ENCODE measurements around the gene FRAS1.
"Not testable (repeated sequence)": the region's sequence is repeated elsewhere in the genome, so short reads cannot be mapped to it uniquely, and the experiment has no call there.

The FRAS1 gene

DNA sequence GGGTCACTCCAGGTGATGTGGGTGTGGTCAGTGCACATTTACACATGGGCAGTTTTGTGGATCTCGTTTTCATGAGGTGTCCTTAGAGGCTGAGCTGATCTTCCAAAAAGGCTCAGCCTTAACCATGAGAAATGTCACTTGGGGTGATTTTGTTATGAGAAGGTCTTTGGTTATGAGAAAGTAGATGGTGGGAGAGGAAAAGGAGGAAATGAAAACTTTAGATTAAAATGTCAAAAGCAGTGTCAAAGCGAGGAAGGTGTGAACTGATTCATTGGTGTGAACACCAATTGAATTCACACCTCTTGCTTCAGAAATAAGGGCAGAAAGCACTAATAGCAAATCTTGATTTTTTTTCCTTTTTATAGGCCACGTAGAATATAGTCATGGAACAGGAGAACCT lies 394.3 kb downstream of the FRAS1 start:
- no peak for DNase-seq (ENCODE audit: low read depth)

DNA sequence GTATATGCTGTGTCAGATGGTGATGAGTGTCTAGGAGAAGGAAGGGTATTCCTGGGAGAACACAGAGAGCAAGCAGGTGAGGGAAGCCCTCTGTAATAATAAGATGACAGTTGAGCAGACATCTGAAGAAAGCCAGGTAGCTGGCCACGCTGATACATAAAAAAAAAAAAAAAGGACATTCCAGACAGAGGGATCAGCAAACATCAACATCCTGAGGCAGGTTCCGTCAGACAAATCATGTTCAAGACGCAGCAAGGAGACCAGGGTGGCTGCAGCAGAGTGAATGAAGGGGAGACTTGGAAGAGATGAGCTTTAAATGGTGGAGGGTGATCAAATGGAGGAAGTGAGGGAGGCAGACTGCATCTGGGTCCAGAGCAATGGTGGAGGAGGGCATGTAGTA lies 396.9 kb downstream of the FRAS1 start:
- no peak for DNase-seq (ENCODE audit: low read depth)

DNA sequence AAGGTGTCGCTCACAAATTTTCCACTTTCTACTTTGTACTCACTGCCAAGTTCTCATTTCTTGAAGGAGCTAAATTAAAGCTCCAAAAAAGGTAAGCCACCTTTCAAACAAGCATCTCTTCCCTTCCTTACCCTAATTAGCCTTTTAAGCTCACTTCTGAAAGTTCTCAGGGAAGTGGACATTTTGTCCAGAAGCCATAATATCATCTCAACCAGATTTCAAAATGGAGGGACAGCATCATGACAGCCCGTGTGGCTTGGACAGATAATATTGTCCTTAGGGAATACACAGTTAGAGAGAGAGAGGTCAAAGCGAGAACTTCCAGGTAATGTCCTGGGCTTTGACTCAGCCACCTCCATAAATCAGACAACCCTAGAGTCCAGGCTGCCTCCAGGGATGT lies 400.6 kb downstream of the FRAS1 start:
- no peak for DNase-seq (ENCODE audit: low read depth)

DNA sequence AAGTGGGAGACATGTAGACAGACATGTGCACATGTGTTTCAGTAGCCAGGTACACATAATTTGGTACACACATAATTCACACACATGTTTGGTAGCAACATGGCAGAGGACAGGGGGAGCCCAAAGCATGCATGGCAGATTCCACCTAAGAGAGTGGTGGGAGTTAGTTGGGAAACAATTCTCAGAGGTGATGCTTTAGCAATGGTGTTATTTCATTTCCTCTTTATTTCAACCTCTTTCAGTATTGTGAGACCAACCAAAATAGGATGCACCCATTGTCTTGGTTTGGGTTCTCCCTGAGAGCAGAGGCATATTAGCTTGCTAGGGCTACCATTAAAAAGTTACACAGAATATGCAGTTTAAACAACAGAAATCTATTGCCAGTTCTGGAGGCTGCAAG lies 402.2 kb downstream of the FRAS1 start:
- no peak for DNase-seq (ENCODE audit: low read depth)

DNA sequence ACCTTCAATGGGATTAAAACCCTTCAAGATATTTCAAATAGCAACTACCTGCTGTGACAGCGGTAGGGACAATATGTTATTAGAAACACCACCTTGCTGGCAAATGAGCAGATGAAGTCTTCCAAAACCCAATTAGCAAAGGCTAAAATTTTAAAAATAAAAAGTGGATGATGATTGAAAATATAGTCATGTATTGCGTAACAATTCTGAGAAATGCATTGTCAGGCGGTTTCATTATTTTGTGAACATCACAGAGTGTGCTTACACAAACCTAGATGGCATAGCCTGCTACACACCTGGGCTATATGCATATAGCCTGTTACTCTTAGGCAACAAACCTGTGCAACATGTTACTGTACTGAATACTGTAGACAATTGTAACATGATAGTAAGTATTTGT lies 403.2 kb downstream of the FRAS1 start:
- no peak for DNase-seq (ENCODE audit: low read depth)

DNA sequence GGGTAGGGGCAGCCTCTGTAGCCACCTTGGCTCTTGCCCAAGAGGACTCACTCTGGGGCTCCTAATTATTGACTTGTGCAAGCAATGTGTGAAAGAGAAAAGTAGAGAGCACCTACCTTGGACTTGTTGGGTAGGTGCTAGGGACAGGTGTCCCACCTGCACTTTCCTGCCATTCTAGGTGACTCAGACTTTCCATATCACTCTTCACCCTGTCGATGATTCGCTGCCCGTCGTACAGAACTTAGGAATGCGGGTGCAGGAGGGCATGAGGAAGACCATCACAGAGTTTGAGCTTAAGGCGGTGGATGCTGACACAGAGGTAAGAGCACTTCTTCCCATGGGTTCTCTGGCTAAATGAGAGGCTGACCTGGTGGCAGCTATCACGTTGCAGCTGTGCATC lies 407.1 kb downstream of the FRAS1 start:
- no peak for DNase-seq (ENCODE audit: low read depth)

DNA sequence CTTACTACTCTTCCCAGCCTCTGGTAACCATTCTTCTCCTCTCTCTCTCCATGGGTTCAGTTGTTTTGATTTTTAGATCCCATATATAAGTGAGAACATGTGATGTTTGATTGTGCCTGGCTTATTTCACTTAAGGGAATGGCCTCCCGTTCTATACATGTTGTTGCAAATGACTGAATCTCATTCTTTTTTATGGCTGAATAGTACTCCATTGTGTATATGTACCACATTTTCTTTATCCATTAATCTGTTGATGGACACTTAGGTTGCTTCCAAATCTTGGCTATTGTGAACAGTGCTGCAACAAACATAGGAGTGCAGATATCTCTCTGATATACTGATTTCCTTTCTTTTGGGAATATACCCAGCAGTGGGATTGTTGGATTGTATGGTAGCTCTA lies 410.1 kb downstream of the FRAS1 start:
- DNase-seq (ENCODE audit: low read depth): not testable (repeated sequence)

DNA sequence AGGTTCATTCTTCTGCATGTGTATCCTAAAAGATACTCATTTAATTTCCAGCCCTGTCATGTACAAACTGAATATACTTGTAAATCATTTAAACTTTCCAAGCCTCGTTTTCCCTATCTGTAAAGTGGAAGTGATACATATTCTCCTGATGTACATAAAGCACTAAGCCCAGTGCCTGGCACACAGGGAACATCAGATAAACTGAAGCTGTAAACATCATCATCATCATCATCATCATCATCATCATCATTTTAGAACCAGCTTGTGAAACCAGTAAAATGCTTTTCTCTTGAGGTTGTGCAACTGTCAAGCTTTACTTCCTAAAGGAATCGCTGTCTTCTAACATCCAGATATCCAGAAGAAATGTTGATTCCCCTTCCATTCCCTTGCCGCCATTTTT lies 411.1 kb downstream of the FRAS1 start:
- DNase-seq (ENCODE audit: low read depth): no peak

DNA sequence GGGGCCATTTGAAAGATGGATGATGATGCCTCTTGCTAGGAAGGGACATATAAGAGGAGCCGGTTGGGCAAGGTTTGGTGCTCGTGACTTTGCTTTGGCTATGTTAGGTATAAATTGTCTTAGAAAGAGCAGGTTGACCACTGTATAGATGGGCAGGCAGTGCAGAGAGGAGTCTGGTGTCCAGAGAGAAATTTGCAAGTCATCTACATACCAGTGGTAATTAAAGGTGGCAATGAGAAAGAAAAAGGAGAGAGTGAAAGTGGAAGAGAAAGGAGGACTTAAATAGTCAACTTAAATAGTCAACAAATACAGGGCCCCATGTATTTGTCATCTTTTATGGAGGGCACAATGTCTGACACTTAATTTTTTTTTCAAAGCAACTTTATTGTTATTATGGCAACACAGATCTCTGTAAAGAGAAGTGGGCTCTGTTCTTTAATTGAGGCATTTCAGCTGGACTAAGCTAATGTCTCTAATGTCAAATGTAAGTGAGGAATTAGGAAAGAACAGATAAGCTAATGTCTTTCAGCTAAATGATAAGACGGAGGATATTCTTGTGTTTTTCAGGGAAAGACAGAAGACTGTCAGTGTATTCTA lies 419.1 kb downstream of the FRAS1 start:
- DNase-seq (ENCODE audit: low read depth): no peak

DNA sequence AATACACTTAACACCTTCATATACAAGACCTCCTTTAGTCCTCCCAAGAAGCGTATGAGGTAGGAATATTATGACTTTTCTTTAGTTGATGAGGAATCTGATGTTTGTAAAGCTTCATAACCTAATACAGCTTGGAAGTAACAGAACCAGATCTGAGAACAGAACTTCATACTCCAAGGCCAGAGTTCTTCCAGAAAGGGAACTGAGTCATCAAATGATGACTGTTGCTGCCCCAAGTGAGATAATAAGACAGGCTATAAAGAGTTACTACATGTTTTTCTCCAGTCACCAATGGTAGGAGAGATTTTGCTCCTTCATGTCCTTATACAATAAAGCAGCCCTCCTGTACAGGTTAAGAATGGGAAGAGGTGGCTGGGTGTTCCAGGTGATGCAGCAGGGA lies 420.2 kb downstream of the FRAS1 start:
- peak; percentile 36 for DNase-seq (ENCODE audit: low read depth)

DNA sequence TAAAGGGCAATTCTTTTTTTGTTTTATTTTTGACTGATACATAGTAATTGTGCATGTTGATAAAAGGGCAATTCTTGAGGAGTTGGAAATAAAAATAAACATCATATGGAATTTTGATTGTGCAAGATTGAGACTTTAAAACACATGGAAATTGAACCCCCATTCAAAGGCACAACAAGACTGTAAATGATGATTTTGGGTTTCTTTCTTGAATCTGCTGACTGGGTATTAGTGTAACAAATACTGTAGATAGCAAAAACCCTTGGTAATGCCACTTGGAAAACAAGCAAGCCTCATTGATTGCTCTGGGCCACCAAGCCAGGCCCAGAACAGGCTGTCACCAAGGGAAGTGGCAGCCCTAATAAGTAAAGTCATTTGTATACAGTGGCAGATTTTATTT lies 421.4 kb downstream of the FRAS1 start:
- no peak for DNase-seq (ENCODE audit: low read depth)

DNA sequence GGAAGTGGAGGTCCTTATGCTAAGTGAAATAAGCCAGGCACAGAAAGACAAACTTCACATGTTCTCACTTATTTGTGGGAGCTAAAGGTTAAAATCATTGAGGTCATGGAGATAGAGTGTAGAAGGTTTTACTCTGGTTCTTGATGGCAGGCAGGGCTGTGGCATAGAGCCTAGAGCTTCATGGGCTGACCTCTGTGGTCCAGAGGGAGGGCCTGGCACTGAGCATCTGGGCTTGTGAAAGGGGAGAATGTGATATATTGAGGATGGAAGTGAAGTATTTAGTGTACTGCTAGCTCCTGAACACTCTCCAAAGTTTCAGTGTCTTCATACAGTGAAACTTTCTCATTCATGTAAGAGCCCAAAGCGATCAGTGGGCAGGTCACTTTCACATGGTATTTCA lies 423.2 kb downstream of the FRAS1 start:
- DNase-seq (ENCODE audit: low read depth): peak; percentile 16

DNA sequence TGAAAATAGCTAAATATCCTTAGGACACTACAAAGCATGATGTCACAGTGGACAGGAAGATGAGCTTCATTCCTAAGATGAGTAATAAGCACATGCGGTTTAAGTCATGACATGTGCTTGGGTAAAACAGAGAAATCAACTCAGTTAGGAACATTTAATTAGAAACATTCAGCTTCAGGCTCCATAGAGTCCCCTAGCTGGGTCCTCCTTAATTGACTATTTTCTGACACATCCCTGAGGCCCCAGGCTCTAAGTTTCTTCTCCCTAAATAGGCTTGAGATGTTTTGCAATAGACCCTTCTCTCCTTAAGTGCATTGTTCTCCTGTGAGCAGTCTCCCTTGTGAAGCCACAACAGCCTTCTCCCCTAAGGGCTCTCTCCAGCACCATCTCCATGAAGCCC lies 424.1 kb downstream of the FRAS1 start:
- peak; percentile 94 for DNase-seq (ENCODE audit: low read depth)

DNA sequence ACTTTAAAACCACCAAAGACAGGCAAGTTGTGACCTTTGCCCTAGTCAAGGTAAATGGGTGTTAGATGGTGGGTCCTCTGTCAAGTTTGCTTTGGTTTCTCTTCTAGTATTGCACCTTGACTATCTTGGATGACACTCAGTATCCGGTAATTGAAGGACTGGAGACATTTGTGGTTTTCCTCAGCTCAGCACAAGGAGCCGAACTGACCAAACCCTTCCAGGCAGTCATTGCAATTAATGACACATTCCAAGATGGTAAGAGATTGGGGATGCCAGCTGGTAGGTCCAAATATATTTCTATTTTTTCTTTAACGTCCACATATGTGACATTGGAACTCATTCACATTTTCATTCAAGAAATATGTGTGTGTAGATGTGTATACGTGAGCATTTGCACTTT lies 425.2 kb downstream of the FRAS1 start:
- DNase-seq (ENCODE audit: low read depth): peak; percentile 3

DNA sequence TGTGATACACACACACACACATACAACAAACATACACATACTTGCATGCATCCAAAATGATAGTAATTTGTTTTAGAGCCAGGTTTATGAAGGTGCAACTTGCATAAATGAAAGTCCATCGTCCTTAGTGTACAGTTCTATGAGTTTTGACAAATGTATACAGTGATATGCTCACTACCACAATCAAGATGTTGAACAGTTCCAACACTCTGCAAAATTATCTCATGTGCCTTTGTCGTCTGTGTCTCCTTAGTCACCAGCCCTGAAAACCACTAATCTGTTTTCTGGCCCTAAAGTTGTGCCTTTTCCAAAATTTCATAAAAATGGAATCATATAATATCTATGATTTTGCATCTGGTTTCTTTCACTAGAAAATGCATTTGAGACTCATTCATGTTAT lies 426.7 kb downstream of the FRAS1 start:
- DNase-seq (ENCODE audit: low read depth): no peak

DNA sequence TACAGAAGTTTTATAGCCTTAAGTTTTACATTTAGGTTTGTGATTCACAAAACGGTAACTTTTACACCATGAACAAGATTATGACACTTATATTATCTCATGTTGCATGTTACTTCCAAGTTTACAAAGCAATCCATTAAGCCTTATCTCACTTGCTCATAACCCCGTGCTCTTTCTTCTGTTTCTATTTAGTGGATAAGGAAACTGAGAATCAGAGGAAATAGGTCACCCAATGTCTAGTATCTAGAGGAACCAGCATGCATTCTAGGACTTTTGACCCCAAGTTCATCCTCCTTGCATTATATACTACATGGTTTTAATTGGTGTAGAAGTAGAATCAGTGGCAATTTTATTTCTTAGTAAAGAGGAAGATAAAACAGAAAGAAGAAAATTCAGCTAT lies 427.5 kb downstream of the FRAS1 start:
- DNase-seq (ENCODE audit: low read depth): no peak

DNA sequence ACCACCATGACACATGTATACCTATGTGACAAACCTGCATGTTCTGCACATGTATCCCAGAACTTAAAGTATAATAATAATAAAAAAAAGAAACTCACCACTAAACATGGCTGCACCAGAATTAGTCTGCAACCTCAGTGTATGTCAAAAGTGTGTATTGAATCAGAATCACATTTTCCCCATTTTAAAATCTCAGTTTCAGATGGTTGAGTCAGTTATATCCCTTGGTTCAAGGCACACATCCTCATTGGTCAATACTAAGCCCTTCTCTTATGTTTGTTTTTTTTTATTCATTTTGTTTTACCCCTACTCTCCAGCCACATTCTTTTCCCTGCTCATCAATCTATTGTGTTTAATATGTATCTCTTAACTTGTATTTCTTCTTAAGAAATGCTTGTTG lies 436.6 kb downstream of the FRAS1 start:
- no peak for DNase-seq (ENCODE audit: low read depth)

DNA sequence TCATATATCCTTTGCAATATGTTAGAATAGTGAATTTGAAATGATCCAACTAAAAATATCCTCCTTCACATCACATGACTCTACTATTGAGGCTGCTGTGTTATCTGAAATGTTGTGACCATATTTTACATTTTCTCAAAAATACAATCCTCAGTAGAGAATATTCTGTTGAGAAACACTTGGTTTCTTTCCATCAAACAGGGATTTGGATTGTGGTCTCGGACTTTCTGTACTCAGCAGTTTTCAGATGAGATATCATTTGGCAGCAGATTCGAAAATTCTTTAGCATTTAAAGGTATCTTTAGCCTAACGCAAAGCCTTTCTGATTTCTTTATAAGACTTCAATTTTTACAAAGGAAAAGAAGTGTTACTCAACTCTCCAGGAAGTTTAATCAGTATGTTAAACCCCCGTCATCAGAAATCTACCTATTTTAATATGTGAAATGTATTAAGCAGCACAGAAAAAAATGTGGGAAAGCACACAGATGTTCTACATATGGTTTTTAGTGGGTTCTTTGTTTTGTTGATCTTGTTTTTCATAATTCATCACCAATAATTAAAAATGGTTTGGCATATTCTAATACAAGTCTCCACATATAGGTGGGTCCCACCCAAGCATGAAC lies 439.0 kb downstream of the FRAS1 start:
- no peak for DNase-seq (ENCODE audit: low read depth)

DNA sequence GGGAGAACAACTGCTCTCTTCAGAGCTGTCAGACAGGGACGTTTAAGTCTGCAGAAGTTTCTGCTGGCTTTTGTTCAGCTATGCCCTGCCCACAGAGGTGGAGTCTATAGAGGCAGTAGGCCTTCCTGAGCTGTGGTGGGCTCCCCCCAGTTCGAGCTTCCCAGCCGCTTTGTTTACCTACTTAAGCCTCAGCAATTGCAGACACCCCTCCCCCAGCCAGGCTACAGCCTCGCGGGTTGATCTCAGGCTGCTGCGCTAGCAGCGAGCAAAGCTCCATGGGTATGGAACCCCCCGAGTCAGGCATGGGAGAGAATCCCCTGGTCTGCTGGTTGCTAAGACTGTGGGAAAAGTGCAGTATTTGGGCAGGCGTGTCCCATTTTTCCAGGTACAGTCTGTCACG lies 449.1 kb downstream of the FRAS1 start:
- DNase-seq (ENCODE audit: low read depth): not testable (repeated sequence)

DNA sequence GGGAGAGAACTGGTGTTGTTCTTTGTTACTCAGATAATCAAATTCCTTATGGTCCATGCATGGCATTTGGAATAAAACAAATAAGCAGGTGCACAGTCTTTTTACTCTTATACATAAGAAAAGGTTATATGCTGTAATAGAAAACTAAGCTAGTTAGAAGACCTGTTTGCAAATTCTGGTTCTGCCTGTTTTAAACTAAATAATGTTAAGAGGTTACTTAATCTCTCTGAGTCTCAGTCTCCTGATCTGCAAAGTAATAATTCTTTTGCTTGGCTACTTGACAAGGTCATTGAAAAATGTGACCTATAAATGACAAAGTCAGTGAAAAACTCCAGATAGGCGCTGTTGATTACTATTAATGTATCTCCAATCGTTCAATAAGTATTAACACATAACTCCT lies 451.9 kb downstream of the FRAS1 start:
- DNase-seq (ENCODE audit: low read depth): no peak

DNA sequence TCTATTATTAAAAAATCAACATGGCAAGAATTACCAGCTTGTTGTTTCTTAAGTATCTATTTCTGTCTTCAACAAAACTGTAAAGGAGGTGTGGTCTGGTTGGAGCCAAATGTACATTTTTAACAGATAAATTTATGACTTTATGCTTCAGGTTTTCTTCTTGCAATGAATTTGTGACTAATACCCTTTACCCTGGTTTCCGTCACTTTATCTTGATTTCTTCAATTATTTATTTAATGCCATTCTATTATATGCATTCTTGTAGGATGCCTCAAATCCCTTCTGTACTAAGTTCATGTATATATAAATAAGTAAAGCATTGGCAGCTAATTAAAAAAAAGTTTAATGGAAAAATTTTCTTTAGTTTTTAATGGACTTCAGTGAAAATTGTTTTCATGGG lies 453.0 kb downstream of the FRAS1 start:
- DNase-seq (ENCODE audit: low read depth): no peak

DNA sequence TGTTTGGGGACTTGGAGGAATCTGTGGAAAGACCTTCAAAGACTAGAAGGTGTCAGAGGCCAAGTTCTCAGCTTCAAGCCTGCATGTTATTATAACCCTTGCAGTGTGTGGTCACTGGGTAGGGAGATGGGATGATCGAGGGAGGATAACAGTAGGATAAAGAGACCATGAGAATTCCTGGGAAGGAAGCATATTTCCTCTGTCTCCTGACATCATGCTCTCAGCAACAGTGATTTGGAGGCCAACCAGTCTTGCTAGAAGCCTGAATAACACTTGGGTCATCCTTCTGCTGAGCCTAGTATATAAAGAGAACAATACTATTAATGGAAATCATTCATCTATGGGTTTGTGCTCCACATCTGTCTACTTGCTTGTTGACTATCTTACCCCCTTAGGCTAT lies 453.6 kb downstream of the FRAS1 start:
- DNase-seq (ENCODE audit: low read depth): no peak

DNA sequence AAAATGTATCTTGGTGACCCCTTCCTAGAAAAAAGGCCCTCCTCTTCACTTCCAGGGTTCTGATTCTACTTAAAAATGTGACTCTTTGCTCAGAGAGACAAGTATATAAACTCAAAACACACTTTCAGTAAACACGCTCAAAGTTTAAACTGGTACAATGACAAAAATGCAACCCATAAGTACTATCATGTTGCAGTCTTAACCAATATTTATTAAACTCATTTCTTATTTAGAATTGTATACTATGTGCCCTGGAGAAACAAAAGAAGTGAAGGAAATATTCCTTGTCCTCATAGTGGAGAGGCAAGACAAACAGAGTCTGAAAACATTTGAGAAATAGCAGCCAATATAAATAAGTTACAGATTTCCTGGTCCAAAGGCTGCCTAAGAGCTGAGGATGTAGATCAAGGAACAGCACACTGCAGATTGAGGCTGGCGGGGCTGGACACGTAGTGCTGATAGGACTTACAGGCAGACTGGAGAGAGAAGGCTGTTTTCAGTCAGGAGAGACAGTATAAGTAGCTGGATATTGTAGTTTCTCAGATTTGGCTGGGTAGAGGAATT lies 455.3 kb downstream of the FRAS1 start:
- no peak for DNase-seq (ENCODE audit: low read depth)

DNA sequence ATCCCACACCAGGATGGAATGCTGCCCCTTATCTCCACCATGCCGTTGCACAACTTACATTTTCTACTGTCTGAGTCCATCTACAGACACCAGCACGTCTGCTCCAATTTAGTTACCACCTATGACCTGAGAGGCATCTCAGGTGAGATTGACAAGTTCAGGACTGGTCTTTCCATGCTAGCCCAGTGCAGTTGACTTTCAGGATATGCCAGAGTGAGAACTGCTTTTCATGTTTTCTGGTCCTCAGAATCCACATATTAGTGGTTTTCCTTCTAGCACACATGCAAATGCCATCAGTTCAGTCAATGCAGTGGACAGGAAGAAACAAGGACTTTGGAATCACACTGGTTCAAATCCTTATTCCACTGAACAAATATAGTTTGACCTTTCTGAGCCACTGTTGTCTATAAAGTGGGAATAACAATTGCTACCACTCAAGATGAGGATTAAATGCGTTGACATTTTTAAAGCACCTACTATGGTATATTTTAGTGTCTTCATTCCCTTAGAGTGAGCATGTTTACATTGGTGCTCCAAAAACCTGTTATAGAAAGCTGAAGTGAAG lies 456.4 kb downstream of the FRAS1 start:
- no peak for DNase-seq (ENCODE audit: low read depth)

Data from GM04503 (cell line).